ENCODE data around the gene PARP1. TPM values are rescaled to one million over a fixed set of nuclear protein-coding genes. Genes with fewer than 3 reads are reported as not detected.

PARP1 gene
- total RNA-seq, 1 donor from 2014 or later, result 75.8 TPM

Other genes with a start within 250 kb of the PARP1 start
- gene ACBD3, start 221.4 kb downstream of the PARP1 start, total RNA-seq, result 43.9 TPM
- 0.52 TPM for gene MIXL1, start 184.4 kb downstream of the PARP1 start, total RNA-seq
- 2.7 TPM for gene LIN9, start 98.9 kb downstream of the PARP1 start, total RNA-seq
- 2.8 TPM for gene STUM, start 140.7 kb upstream of the PARP1 start, total RNA-seq